CD4-positive, alpha-beta T cell treated with Interleukin-17A for 4 hours (primary cell): Measurements from ENCODE around the gene HOXD12.

Experiments used
- DNase-seq: peaks from one replicate; pipeline ENCODE4 v3.0.0-alpha.2; 2020; ENCODE audit warnings: mixed read lengths

HOXD12 gene

DNA sequence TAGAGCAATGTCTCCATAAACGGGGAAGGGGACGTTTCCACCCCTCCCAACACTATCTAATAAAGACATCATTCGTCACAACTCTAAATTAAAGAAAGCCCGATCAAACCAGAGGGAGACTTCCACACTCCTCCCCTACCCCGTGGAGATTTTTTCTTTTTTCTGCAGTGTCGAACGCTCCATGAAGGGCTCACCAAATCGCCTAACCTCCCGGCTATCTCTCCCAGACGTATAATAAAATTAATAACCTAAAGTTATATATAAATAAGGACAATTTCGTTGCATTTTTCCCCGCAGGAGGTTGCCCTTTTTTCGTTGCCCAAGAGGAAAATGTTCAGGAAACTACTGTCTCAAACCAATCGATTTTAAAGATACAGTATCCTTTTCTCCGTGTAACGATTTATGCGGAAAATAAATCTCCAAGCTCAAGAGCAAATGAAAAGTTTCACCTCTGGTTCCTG, 18.2 kb upstream of the HOXD12 start:
- no peak for DNase-seq

DNA sequence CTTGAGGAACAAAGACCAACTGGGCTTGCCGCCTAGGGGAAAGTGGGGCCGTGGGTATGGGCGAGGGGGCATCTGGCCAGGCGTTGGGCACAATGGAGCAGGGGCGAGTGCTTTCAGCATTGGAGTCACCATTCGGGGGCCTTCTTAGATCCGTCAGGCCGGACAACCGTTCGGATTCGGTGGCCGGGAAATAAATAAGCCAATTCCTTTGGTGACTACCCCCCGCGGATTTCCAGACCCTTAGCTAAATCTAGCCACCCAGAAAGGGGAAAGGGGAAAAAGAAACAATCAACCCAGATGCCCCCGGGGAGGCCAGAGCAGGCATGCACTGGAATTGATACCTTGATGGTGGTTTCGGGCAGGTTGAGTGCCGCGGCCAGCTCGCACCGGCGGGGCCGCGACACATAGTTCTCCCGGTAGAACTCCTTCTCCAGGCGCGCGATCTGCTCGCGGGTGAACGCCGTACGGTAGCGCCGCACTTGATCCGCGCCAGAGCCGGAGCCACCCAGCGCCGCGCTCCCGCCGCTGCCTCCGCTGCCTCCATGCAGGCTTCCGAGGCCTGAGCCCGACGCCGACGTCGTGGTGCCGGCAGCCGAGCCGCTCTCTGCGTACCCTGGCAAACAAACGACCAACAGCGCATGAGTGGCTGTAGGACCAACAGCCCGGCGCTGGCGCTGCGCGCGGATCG, 17.6 kb upstream of the HOXD12 start:
- no peak for DNase-seq

DNA sequence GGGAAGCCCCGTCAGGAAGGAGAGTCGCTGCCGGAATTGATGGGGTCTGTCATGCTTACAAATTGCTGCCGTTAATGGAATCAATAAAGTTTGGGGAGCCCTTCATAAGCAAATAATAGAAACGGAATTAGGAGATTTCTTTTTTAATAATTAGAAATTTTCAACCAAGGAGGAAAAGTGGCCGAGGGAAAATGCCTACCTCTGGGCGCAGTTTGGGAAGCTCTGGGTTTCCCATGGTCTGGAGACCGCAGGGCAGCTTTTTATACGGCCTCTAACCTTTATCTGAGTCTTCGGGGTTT, 17.1 kb upstream of the HOXD12 start:
- no peak for DNase-seq

DNA sequence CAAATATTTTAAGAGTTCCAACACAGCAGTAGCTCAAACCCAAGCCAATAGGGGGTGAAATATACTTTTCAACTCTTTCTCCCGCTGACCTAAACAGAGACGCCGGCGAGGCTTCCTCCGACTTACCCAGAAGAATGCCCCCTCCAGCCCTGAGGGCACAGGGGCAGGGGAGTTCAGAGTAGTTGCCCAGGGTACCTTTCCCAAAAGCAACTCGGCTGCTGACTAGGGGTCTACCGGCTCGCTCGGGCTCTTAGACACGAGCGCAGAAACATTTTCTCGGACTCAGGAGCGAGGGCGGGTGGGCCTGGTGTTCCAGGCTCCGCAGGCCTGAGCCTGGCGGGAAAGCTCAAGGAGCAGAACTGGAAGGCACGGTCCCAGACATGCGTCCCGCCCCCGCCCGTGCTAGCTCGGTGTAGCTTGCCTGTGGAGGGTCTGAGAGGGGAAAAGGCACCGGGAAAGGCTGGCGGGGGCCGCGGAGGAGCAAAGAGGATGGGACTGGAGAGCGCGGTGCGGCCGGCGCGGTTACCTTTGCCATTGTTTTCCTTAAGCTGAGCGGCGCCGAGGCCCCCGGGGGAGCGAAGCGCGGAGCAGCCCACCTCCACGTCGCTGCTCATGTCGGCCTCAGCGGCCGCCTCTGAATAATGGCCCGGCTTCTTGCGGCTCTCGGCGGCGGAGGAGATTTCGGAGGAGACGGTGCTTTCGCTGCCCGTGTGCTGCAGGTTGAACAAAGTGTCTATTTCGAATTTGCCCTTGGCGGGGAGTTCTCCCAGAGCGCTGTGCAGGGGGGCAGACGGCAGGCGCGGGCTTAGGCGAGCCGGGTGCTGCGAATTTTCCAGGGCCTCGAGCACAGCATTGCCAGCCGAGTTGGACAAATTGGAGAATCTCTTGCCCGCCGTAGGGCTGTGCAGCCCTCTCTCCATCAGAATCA, 16.5 kb upstream of the HOXD12 start:
- DNase-seq = no peak

DNA sequence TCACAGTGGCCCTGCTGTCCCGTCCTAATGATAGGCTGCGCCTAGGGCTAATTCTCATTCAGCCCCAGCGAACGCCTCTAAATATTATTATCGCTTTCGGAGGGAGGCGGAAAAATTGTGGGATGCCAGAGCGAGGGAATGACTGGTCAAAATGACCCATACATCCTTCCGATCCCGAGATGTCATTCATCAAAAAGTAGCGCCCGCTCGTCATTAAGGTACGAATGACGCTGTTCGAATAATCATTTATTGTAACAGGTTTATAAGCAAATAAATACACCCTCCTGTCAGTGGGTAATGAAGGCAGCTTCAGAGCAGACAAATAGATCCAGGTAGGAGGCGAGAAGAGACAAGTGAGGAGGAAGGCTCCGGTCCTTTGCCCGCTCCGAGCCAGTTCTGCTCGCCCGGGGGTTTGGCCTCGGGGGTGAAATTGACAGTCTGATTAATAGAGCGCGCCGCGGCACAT, 15.8 kb upstream of the HOXD12 start, which contains the start of gene EVX2:
EVX2 (minus strand) TSS at position 167 of the 466 bp plus-strand sequence. CDS start 186 bp downstream, outside the sequence.
- no peak for DNase-seq

DNA sequence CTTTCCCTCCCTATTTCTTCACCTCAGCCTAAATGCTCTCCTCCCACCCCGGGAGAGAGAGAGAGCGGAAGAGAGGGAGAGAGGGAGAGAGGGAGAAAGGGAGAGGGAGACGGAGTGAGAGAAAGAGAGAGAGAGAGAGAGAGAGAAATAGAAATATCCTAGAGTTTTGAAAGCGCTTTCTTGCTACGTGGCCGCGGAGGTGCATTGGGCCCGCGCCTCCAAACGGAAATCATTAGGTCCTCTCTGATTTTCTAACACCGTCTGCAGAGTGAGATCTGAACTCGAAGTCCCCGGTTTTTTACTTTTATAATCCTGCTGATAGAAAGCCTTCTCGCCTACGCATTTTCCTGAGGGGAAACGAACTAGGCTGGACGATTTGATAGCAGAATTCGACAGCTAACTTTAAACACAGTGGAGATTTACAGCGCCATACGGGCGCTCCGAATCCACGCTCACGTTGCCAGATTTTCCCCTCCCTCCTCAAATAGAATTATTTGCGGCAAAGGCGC, 14.9 kb upstream of the HOXD12 start:
- no peak for DNase-seq

DNA sequence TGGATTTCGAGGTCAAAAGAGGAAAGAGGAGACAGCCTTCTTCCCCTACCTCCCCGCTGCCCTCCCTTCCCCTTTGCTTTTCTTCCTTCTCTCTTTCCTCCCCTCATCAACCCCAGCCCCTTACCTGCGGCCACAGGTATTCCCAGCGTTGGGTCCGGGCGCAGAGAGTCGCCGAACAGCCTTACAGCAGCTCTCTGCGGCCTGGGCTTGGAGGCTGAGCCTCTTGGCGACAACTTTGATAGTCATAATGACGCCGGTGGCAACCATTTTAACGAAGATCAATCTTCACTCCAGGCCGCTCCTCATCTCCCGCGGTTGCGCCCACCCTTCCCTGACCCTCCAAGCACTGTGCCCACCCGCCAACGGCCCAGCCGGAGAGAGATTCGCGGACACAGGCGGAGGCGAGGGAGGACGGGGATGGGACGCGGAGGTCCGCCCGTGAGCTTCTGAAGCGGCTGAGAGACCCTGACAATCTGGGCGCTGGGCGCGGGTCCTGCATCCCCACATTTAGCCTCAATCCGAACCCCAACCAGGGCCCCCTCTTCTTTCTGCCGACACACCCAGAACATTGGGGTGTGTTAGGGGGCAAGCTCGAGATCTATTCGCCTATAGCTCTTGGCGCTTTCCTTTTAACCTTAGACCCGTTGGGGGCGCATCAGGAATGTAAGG, 14.3 kb upstream of the HOXD12 start:
- DNase-seq = no peak

DNA sequence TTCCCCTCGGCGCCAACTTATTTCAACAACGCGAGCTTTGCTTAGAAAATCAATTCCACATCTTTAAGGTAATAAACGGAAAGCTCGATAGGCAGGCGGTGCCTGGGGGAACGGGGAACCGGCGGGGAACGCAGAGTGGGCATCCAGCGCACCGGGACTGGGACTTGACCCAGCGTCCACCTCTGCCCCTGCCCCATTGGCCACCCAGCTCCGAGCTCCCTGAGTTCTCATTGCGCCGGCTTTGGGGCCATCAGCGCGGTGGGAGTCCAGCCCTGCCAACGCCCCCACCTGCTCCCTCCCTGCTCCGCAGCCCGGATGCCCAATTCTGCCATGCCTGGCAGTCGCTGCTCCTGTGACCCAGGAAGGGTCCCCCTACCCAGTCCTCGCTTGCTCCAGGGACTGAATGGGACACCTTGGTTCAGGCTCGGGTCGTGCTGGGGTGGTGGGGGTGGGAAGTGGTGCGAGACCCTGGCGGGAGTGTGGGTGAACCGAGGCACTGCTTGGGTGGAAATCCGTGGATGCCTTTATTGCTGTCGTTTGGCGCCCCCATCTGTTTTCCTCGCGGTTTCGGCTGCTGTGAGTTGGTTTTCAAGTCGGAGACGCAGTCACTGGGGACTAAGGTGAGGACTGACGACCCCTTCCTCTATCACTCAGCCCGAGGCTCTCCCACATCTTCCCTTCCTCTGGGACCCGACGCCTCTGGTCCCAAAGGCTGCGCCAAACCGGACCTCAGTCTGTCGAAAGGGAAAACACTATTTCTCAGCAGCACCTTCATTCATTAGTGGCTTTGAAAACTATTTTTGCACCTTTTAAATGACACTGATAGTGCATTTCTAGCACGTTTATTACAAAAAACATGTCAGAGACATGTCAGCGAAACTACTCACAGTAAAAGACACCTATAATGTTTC, 13.5 kb upstream of the HOXD12 start:
- DNase-seq = no peak

DNA sequence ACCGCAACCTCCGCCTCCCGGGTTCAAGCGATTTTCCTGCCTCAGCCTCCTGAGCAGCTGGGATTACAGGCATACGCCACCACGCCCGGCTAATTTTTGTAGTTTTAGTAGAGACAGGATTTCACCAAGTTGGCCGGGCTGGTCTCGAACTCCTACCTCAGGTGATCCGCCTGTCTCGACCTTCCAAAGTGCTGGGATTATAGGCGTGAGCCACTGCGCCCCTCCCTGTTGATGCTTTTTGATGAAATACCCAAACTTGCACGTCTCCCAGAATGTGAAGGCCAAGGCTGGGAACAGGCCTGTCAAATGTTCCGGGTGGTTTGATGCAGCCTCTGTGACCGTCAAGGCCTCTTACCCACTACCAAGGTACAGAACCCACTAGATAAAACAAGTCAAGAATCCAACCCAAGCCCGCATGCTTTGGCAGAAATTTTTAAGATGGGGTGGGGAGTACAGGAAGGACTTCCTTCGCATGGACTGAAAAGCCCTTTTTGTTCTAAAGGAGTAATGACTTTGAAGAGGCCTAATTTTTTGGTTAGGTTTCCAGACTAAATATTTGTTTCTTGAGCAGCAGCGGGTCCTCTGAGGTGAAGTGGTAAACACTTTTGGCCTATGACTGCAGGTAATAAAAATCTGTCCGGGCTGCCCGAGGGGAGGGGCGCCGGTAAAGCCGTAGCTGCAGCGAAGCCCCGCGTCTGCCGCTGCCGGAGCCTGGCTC, 12.1 kb upstream of the HOXD12 start:
- DNase-seq = no peak

DNA sequence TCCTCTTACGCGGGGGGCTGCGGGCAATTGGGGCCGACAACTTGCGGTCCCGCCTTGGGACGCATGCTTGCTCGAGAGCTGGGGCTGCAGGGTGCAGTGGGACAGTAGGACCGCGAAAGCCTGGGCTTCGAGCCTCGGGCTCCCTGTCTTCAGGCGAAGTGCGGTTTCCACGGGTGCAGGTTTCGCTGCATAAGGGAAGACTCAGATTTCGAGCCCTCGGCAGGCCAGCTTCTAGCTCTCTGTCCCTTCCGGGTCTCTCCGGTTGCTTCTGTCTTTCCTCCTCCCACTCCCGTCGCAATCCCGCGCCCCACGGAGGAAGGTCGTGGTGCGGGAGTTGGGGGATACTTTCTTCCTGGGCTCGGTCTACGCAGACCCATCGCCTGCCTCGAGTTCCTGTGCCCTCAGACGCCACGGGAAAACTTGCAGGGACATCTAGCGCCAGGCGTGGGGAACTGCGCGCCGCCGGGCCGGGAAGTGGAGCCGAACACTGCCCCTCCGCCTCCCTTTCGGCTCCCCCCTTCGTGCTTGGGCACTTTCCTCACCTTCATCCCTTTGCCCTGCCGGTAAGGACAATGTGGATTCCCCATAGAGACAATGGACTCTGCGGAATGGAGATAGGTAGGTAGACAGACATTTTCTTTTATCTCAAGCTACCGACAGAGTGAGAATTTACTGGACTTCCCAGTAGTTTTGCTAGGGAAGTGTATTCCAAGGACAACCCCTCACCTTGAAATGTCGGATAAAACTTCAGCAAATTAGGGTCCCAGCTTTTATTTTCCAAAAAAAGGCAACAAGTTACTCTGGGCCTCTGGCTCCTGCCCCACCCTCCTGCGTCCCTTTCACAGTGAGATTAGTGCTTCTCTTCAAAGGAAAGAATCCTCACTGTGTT, 11.3 kb upstream of the HOXD12 start:
- DNase-seq = peak; percentile 27

DNA sequence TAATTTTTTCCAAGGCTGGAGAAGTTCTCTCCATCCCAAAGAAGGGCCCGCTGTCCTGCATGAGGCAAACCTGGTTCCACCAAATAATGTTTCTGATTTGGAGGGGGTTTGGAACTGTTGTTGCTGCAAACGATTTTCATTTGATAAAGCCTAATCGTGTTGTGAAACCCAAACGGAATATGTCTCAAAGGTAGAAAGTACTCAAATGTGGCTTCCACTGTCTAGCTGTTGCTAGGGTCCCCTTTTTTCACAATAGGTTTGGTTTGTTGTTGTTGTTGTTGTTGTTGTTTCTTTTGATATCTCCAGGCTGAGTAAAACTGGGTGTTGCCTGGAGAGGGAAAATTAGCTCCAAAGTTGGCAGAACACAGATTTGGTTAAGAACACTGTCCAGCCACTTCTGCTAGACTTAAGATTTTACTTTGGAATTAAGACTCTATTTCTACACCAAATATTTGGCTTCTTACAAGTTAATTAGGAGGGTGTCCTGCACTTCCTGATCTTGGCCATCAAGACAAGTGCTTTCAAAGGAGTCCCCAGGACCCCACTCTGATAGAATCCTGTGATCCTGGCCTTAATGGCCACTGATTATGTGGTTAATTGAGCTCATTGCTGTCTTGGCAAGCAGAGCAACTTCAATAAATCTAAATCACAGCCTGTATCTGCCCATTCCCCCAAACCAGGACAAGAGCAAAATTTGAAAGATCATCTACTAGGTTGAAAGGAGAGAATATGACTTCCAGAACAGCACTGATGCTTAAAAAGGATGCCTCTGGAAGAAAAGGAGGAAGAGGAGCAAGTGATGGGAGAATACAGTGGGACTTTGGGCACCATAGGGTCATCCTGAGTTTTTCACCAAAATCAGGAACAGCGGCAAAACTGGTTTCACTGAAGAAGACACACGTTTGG, 10.4 kb upstream of the HOXD12 start:
- no peak for DNase-seq

DNA sequence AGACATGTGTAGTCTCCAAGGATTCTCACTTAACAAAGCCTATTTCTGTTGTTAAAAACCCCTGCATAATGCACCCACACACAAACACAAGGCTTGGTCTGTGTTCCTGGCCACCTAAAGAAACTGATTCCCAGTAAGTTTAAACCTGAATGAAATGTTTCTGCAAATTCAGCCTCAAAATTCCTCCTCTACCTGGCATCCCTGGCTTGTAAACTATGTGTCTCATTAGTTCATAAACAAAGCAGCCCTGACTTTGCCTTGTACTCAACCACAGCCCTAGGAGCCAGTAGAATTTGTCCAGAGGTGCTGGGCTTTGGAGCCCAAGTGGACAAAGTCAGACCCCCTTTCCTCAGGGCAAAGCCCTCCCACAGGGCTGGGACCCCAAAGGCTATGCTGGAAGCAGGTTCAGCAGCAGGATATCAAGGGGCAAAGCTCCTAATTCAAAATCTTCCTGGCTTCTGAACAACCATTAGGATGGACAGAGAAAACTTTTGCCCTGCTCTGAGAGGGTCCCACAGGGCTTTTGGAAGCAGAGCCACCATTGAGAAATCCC, 9.7 kb upstream of the HOXD12 start:
- DNase-seq = no peak

DNA sequence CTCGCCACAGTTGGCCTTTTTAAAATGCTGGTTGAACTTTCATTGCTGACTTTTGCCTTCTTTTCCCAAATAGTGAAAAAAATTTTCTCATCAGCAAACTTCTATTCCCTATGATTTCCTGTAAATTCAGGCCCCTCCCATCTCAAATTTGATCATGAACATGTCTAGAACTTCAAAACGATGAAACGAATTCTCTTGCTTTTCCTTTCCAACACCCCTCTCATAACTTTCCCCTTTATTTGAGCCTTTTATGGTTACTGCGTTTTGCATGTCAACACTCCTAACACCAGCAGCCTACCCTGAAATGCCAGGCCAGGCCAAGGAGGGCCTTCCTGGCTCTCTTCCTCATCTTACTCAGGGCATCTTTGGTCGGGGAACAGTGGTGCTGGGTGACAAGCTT, 8.7 kb upstream of the HOXD12 start:
- DNase-seq = no peak

DNA sequence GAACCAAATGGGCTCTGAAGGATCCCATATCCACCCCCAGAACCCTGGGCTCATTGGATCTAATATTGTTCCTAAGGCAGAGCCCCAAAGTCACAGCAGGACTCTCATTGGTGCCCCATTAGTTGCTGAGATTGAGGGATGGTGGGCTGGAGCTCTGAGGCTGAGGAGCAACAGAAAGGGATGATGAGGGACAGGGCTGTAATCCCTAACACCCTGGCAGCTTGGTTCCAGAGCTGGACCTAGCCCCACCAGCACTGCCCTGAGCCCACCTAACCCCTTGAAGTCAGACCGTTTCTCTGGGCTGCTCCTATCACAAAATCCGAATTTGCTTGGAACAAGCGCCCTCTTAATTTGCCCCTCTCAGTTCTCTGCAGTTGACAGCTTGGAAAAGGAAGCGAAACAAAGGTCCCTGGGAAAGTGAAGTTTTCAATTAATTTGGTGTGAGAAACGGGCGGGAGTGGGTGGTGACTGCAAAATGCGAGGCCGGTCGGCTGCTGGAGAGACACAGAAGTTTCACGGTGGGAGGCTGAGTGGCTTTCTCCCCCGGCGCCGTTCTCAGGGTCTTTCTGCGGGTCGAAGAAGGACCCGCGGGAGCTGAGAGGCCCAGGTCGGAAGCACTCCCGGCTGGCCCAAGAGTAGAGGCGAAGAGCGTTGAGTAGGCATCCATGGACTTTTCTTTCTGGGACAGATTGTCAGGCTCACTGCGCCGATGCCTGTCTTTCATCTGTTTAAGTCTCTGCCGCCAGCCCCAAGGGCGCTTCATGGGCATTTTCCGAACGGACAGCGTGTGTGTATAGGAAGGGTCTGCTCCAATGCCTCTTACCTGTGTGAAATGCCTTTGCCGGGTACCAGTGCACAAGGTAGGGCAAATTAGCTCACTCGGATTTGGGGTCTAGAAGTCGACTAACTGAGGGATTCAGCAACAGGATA, 8.0 kb upstream of the HOXD12 start:
- no peak for DNase-seq

DNA sequence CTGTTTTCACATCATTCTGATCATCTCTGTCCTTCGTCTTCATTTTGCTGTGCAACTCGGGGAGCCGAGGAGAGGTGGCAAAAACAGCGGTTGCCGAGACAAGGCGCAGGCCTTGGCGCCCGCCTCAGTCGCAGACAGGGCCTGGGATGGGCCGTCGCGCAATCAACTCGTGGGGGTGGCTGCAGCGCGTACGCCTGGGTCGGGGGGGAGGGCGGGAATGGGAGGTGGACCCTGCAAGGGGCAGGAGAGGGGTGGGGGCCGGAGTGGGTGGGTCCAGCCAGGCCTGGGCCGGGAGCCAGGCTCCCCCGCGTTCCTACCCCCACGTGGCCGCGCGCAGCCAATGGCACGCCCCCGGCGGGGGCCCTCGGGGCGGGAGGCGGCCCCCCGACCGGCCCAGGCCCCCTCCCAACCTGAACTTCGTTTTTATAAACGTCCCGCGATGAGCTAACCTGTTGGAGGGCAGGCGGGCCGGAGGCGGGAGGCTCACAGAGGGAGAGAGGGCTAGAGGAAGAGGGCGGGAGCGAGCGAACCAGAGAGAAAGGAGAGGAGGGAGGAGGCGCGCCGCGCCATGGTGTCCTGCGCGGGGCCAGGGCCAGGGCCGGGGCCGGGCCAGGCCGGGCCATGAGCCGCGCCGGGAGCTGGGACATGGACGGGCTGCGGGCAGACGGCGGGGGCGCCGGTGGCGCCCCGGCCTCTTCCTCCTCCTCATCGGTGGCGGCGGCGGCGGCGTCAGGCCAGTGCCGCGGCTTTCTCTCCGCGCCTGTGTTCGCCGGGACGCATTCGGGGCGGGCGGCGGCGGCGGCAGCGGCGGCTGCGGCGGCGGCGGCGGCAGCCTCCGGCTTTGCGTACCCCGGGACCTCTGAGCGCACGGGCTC, 7.1 kb upstream of the HOXD12 start, which contains the start of gene HOXD13:
HOXD13 (plus strand) TSS at position 452 of the 875 bp plus-strand sequence; CDS start at position 622, 170 bp downstream.
- no peak for DNase-seq

DNA sequence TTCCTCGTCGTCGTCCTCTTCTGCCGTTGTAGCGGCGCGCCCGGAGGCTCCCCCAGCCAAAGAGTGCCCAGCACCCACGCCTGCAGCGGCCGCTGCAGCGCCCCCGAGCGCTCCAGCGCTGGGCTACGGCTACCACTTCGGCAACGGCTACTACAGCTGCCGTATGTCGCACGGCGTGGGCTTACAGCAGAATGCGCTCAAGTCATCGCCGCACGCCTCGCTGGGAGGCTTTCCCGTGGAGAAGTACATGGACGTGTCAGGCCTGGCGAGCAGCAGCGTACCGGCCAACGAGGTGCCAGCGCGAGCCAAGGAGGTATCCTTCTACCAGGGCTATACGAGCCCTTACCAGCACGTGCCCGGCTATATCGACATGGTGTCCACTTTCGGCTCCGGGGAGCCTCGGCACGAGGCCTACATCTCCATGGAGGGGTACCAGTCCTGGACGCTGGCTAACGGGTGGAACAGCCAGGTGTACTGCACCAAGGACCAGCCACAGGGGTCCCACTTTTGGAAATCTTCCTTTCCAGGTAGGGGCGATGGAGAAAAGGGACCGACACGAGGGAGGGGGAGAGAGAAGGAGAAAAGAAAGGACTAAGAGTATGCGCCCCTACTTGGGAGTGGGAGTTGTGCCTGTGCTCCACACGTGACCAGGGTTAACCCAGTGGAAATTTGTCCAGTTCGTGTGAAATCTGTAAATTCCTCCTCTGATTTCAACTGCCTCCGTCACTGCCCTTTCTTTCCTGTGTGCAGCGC, 6.3 kb upstream of the HOXD12 start:
- no peak for DNase-seq
